ENCODE measurements around the gene CD1D.

DNA sequence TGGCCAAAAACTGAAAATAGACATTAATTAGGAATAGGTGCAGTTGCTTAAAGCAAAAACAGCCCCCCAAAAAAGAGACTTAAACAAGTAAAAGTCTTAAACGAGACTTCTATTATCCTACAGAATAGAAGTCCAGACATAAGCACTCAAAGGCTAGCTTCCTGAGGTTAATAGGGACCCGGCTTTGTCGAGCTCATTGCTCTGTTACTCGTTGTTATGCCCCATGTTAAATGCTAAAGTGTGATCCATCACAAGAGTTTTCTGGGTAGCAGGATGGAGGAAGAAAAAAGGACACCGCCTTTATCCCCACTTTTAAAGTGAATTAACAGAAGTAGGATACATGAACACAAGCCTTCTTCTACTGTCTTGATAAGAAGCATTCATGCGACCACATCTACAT is 10.6 kb downstream of the CD1D start:
- TF ChIP-seq, protein P1, sequence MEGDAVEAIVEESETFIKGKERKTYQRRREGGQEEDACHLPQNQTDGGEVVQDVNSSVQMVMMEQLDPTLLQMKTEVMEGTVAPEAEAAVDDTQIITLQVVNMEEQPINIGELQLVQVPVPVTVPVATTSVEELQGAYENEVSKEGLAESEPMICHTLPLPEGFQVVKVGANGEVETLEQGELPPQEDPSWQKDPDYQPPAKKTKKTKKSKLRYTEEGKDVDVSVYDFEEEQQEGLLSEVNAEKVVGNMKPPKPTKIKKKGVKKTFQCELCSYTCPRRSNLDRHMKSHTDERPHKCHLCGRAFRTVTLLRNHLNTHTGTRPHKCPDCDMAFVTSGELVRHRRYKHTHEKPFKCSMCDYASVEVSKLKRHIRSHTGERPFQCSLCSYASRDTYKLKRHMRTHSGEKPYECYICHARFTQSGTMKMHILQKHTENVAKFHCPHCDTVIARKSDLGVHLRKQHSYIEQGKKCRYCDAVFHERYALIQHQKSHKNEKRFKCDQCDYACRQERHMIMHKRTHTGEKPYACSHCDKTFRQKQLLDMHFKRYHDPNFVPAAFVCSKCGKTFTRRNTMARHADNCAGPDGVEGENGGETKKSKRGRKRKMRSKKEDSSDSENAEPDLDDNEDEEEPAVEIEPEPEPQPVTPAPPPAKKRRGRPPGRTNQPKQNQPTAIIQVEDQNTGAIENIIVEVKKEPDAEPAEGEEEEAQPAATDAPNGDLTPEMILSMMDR (IDR thresholded peaks at IDR 0.05; ENCODE audit: poor library complexity, severe bottlenecking) = no peak
- TF ChIP-seq EP300 (conservative IDR thresholded peaks at IDR 0.05; ENCODE audit: poor library complexity, severe bottlenecking) (no peak), EZH2 (IDR thresholded peaks at IDR 0.05; ENCODE audit: borderline replicate concordance, insufficient read depth, low read length, poor library complexity, severe bottlenecking) (no peak), RAD21 (conservative IDR thresholded peaks at IDR 0.05) (no peak), TAF1 (IDR thresholded peaks at IDR 0.05; ENCODE audit: low read depth) (no peak), POLR2AphosphoS5 (IDR thresholded peaks at IDR 0.05) (no peak)
